GM18873 (cell line): ENCODE results near the gene ERC1.
"Not testable (repeated sequence)": the region's sequence is repeated elsewhere in the genome, so short reads cannot be mapped to it uniquely, and the experiment has no call there.

Experiments used
- ATAC-seq: cut with Tn5 transposase; IDR thresholded peaks from one replicate; pipeline ENCODE4 v1.9.1; 2021; ENCODE audit warnings: mild to moderate bottlenecking, moderate library complexity, moderate number of reproducible peaks; ENCODE audit not compliant: unreplicated experiment, low FRiP score

Gene ERC1

GRCh38 chr12:1115484-1116231 lies 124.6 kb downstream of the ERC1 start:
- no peak for ATAC-seq

GRCh38 chr12:1117371-1117770 lies 126.3 kb downstream of the ERC1 start:
- no peak for ATAC-seq

- ATAC-seq: no peak
Observed at GRCh38 chr12:1117970-1118563, 127.0 kb downstream of the ERC1 start.

- ATAC-seq: no peak
Observed at GRCh38 chr12:1122786-1123185, 131.8 kb downstream of the ERC1 start.

GRCh38 chr12:1126091-1126490 lies 135.1 kb downstream of the ERC1 start:
- no peak for ATAC-seq

- no peak for ATAC-seq
Observed at GRCh38 chr12:1127021-1127420, 136.0 kb downstream of the ERC1 start.

- ATAC-seq: no peak
Observed at GRCh38 chr12:1130164-1130563, 139.1 kb downstream of the ERC1 start.

- no peak for ATAC-seq
Observed at GRCh38 chr12:1130571-1130970, 139.5 kb downstream of the ERC1 start.

GRCh38 chr12:1131811-1132224 lies 140.8 kb downstream of the ERC1 start:
- no peak for ATAC-seq

- no peak for ATAC-seq
Observed at GRCh38 chr12:1132311-1132710, 141.3 kb downstream of the ERC1 start.

GRCh38 chr12:1138691-1139090 lies 147.7 kb downstream of the ERC1 start:
- no peak for ATAC-seq

- not testable (repeated sequence) for ATAC-seq
Observed at GRCh38 chr12:1146758-1147157, 155.7 kb downstream of the ERC1 start.

- no peak for ATAC-seq
Observed at GRCh38 chr12:1147821-1148220, 156.8 kb downstream of the ERC1 start.

- no peak for ATAC-seq
Observed at GRCh38 chr12:1157046-1157445, 166.0 kb downstream of the ERC1 start.

- ATAC-seq: no peak
Observed at GRCh38 chr12:1161197-1161596, 170.2 kb downstream of the ERC1 start.

GRCh38 chr12:1162081-1162760 lies 171.2 kb downstream of the ERC1 start:
- ATAC-seq: no peak

- no peak for ATAC-seq
Observed at GRCh38 chr12:1167784-1168183, 176.8 kb downstream of the ERC1 start.

- ATAC-seq: no peak
Observed at GRCh38 chr12:1170411-1170810, 179.4 kb downstream of the ERC1 start.

GRCh38 chr12:1171657-1172408 lies 180.8 kb downstream of the ERC1 start:
- no peak for ATAC-seq

- ATAC-seq: no peak
Observed at GRCh38 chr12:1173781-1174617, 183.0 kb downstream of the ERC1 start.
